OCI-LY1 (cell line): ENCODE data around the gene PLCB4.

Source experiments
- H2AFZ ChIP-seq: fragments of 200-600 bp; sonication (generic), shearing (Covaris generic); 2 replicates; pipeline ENCODE4 v1.6.0; 2014; ENCODE audit warnings: antibody characterized with exemption, mild to moderate bottlenecking, low read length
- H3F3A ChIP-seq: fragments of 200-600 bp; sonication (generic), shearing (Covaris generic); 2 replicates; pipeline ENCODE4 v1.6.0; 2014; ENCODE audit warnings: mild to moderate bottlenecking, antibody characterized with exemption, low read length, moderate library complexity; ENCODE audit not compliant: insufficient read depth
- H3K27ac ChIP-seq: fragments of 200-600 bp; sonication (generic); 2 replicates; pipeline ENCODE4 v1.5.1; 2014; ENCODE audit warnings: low read length, mixed run types, mild to moderate bottlenecking, low read depth; ENCODE audit not compliant: poor library complexity, severe bottlenecking
- H3K27me3 ChIP-seq: fragments of 200-600 bp; sonication (generic); 2 replicates; pipeline ENCODE4 v1.6.0; 2014; ENCODE audit warnings: antibody characterized with exemption, mild to moderate bottlenecking, low read length, moderate library complexity; ENCODE audit not compliant: insufficient read depth
- H3K36me3 ChIP-seq: fragments of 200-600 bp; sonication (generic); 2 replicates; pipeline ENCODE4 v1.6.1; 2014; ENCODE audit warnings: mild to moderate bottlenecking, antibody characterized with exemption, low read length, moderate library complexity, mixed read lengths; ENCODE audit not compliant: insufficient read depth
- H3K4me1 ChIP-seq: fragments of 200-600 bp; sonication (generic); 2 replicates; pipeline ENCODE4 v1.5.1; 2014; ENCODE audit warnings: mild to moderate bottlenecking, low read length, moderate library complexity; ENCODE audit not compliant: insufficient read depth, severe bottlenecking
- H3K4me2 ChIP-seq: fragments of 200-600 bp; sonication (generic), shearing (Covaris generic); 2 replicates; pipeline ENCODE4 v1.6.1; 2014; ENCODE audit warnings: low read length
- H3K4me3 ChIP-seq: fragments of 200-600 bp; sonication (generic); 2 replicates; pipeline ENCODE4 v1.5.1; 2014; ENCODE audit warnings: low read length, low read depth, mild to moderate bottlenecking, mixed read lengths; ENCODE audit not compliant: poor library complexity, severe bottlenecking
- H3K79me2 ChIP-seq: fragments of 200-600 bp; shearing (Covaris generic); 2 replicates; pipeline ENCODE4 v1.6.1; 2016; ENCODE audit warnings: mixed run types, low read length, mixed read lengths; ENCODE audit not compliant: insufficient read depth
- H3K9ac ChIP-seq: fragments of 200-600 bp; sonication (generic), shearing (Covaris generic); 2 replicates; pipeline ENCODE4 v1.6.1; 2014; ENCODE audit warnings: mild to moderate bottlenecking, low read length, mixed read lengths
- H3K9me2 ChIP-seq: fragments of 200-600 bp; sonication (generic), shearing (Covaris generic); 2 replicates; pipeline ENCODE4 v1.6.1; 2014; ENCODE audit warnings: low read depth, mild to moderate bottlenecking, low read length, mixed read lengths
- H3K9me3 ChIP-seq: fragments of 200-600 bp; shearing (Covaris generic); 2 replicates; pipeline ENCODE4 v1.6.1; 2014; ENCODE audit warnings: low read length, mixed read lengths
- H4K20me1 ChIP-seq: fragments of 200-600 bp; sonication (generic), shearing (Covaris generic); 2 replicates; pipeline ENCODE4 v1.6.0; 2016; ENCODE audit warnings: mild to moderate bottlenecking, low read length; ENCODE audit not compliant: insufficient read depth
- CTCF ChIP-seq: fragments of 200-600 bp; sonication (generic), shearing (Covaris generic); IDR thresholded peaks from 2 replicates; pipeline ENCODE4 v1.5.1; 2017; ENCODE audit warnings: mild to moderate bottlenecking, antibody characterized with exemption, low read length, moderate library complexity, mixed read lengths
- EZH2 ChIP-seq: fragments of 200-600 bp; sonication (generic), shearing (Covaris generic); IDR thresholded peaks from 2 replicates; pipeline ENCODE4 v1.8.0; 2017; ENCODE audit warnings: borderline replicate concordance, mixed run types, mild to moderate bottlenecking, antibody characterized with exemption, low read length, moderate library complexity, mixed read lengths

Gene PLCB4

GRCh38 chr20:9121211-9121610 is 52.3 kb downstream of the PLCB4 start:
- Histone ChIP-seq H3K27me3 (no peaks in the 10 kb centered on the region), H3K9me2 (no peaks in the 10 kb centered on the region), H3K36me3 (no peaks in the 10 kb centered on the region), H3K9me3 (no peaks in the 10 kb centered on the region), H4K20me1 (no peaks in the 10 kb centered on the region), H3K4me1 (no peaks in the 10 kb centered on the region), H3K9ac (no peak overlapping the region), H3K27ac (no peak overlapping the region), H3F3A (no peaks in the 10 kb centered on the region), H3K4me2 (no peak overlapping the region), H3K79me2 (no peaks in the 10 kb centered on the region), H2AFZ (no peak overlapping the region), H3K4me3 (no peak overlapping the region)
- TF ChIP-seq CTCF (no peak), EZH2 (no peak)

GRCh38 chr20:9122571-9122970 is 53.7 kb downstream of the PLCB4 start:
- H3K9ac ChIP-seq, result no peak overlapping the region
- no peaks in the 10 kb centered on the region for H3F3A ChIP-seq
- H3K4me1 ChIP-seq, result no peaks in the 10 kb centered on the region
- no peak overlapping the region for H3K4me3 ChIP-seq
- H3K9me3 ChIP-seq, result no peaks in the 10 kb centered on the region
- no peaks in the 10 kb centered on the region for H3K79me2 ChIP-seq
- H2AFZ ChIP-seq, result no peak overlapping the region
- no peaks in the 10 kb centered on the region for H3K36me3 ChIP-seq
- no peaks in the 10 kb centered on the region for H4K20me1 ChIP-seq
- no peak overlapping the region for H3K4me2 ChIP-seq
- H3K9me2 ChIP-seq, result no peaks in the 10 kb centered on the region
- no peak for TF ChIP-seq CTCF
- H3K27ac ChIP-seq, result no peak overlapping the region
- H3K27me3 ChIP-seq, result no peaks in the 10 kb centered on the region

- H3K9ac ChIP-seq, result no peak overlapping the region
- no peaks in the 10 kb centered on the region for H3K9me2 ChIP-seq
- H3K4me3 ChIP-seq, result no peak overlapping the region
- H3K4me2 ChIP-seq, result no peak overlapping the region
- TF ChIP-seq EZH2 (no peak), CTCF (no peak)
- no peaks in the 10 kb centered on the region for H3K27me3 ChIP-seq
- H3F3A ChIP-seq, result no peaks in the 10 kb centered on the region
- no peak overlapping the region for H3K27ac ChIP-seq
- no peaks in the 10 kb centered on the region for H4K20me1 ChIP-seq
- H3K36me3 ChIP-seq, result no peaks in the 10 kb centered on the region
- no peaks in the 10 kb centered on the region for H3K79me2 ChIP-seq
- no peaks in the 10 kb centered on the region for H3K4me1 ChIP-seq
- no peaks in the 10 kb centered on the region for H3K9me3 ChIP-seq
- no peak overlapping the region for H2AFZ ChIP-seq
These were observed 57.6 kb downstream of the PLCB4 start for GRCh38 chr20:9126527-9126926.
